Astrocyte (in vitro differentiated cells and primary cell): ENCODE data around the gene WNT11.

Experiments
- CTCF ChIP-seq: IDR thresholded peaks from 2 replicates; pipeline ENCODE4 v1.5.1; 2011; ENCODE audit warnings: low read depth, mild to moderate bottlenecking, inconsistent platforms, low read length, moderate library complexity; ENCODE audit not compliant: insufficient read depth
- EZH2 ChIP-seq: IDR thresholded peaks from 2 replicates; pipeline ENCODE4 v1.6.1; 2012; ENCODE audit warnings: mild to moderate bottlenecking, low read length, inconsistent platforms; ENCODE audit not compliant: insufficient read depth

GRCh38 chr11:76217653-76218160, 11.4 kb upstream of the WNT11 start:
- TF ChIP-seq CTCF (no peak), EZH2 (no peak)
